Adrenal gland (tissue), 5 donors: Measurements from ENCODE around the gene CLASP1.

Experiments
- POLR2A ChIP-seq, 2 donors: fragments of 450-650 bp; IDR thresholded peaks; one replicate each; pipeline ENCODE4 v1.6.1; 2017; ENCODE audit warnings: antibody characterized with exemption in 2 of 2, mild to moderate bottlenecking in 2 of 2, moderate library complexity in 1 of 2
- TF ChIP-seq, protein P1 (sequence below), 6 experiments: fragments of 450-650 bp in 4 of 6; fragments of 200-600 bp in 2 of 6; sonication (generic) in 1 of 6; IDR thresholded peaks; 1 replicate in 5 of 6; 2 replicates in 1 of 6; pipeline versions ENCODE4 v1.5.1 to v1.8.0; 2016 to 2021; ENCODE audit warnings: antibody characterized with exemption in 6 of 6, mild to moderate bottlenecking in 2 of 6, moderate library complexity in 1 of 6
- donor health status: DM: no; HTN: no; CAD: no.

DNA sequence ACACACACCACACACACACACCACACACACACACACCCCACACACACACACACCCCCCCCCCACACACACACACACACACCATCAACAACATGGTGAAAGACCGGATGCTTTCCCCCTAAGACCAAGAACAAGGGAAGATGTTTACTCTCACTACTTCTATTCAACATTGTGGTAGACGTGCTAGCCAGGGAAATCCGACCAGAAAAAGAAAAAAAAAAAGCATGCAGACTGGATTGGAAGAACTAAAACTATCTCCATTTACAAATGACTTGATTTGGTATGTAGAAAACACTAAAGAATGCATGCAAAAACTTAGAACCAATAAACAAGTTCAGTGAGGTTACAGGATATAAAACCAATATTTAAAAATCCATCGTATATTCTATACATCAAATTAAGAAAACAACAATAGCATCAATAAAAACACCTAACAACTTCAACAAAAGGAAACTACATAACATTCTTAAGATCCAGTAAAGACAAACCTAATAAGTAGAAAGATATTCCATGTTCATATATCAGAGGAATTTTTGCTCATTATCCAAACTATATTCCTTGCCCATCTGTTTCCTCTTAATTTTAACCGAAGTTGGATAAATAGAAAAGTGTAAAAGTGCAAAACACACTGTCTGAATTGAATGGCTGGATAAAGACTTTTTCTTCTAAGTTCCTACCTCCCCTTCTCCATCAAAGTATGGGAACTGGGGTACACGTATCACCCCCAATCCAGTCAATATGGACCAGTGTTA, 170.1 kb downstream of the CLASP1 start:
- TF ChIP-seq, protein P1, sequence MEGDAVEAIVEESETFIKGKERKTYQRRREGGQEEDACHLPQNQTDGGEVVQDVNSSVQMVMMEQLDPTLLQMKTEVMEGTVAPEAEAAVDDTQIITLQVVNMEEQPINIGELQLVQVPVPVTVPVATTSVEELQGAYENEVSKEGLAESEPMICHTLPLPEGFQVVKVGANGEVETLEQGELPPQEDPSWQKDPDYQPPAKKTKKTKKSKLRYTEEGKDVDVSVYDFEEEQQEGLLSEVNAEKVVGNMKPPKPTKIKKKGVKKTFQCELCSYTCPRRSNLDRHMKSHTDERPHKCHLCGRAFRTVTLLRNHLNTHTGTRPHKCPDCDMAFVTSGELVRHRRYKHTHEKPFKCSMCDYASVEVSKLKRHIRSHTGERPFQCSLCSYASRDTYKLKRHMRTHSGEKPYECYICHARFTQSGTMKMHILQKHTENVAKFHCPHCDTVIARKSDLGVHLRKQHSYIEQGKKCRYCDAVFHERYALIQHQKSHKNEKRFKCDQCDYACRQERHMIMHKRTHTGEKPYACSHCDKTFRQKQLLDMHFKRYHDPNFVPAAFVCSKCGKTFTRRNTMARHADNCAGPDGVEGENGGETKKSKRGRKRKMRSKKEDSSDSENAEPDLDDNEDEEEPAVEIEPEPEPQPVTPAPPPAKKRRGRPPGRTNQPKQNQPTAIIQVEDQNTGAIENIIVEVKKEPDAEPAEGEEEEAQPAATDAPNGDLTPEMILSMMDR (IDR thresholded peaks at IDR 0.05): no peak
- TF ChIP-seq POLR2A (IDR thresholded peaks at IDR 0.05): no peak
